ENCODE measurements around the gene ZRSR2.

The ZRSR2 gene

GRCh38 chrX:15869695-15870094 lies 79.4 kb downstream of the ZRSR2 start:
- no peaks in the 10 kb centered on the region for H3K36me3 Mint-ChIP-seq (ENCODE audit: low read depth)
- H3K27me3 Mint-ChIP-seq, result no peaks in the 10 kb centered on the region
- no peaks in the 10 kb centered on the region for H3K9me3 Mint-ChIP-seq
- intact Hi-C loops (cut with micrococcal nuclease), result no loop called here
- H3K4me1 Mint-ChIP-seq (ENCODE audit: low read depth), result peaks cover 2% of the 10 kb centered on the region
- H3K27ac Mint-ChIP-seq, result no peak overlapping the region
- H3K4me3 Mint-ChIP-seq, result no peak overlapping the region

GRCh38 chrX:15870310-15870709 lies 80.0 kb downstream of the ZRSR2 start:
- Mint-ChIP-seq H3K27me3 (no peaks in the 10 kb centered on the region), H3K9me3 (no peaks in the 10 kb centered on the region), H3K4me1 (ENCODE audit: low read depth) (peaks cover 9% of the 10 kb centered on the region), H3K4me3 (no peak overlapping the region), H3K27ac (no peak overlapping the region), H3K36me3 (ENCODE audit: low read depth) (no peaks in the 10 kb centered on the region)
- intact Hi-C loops (cut with micrococcal nuclease), result no loop called here
